Right lobe of liver (tissue), 4 donors: ENCODE results near the gene ARMC9.

ENCODE experiments used
- POLR2A ChIP-seq: fragments of 450-650 bp; IDR thresholded peaks from one replicate; pipeline ENCODE4 v1.6.1; 2017; ENCODE audit warnings: antibody characterized with exemption, mild to moderate bottlenecking
- TF ChIP-seq, protein P1 (sequence below), 4 donors: fragments of 200-600 bp in 3 of 4; fragments of 450-650 bp in 1 of 4; IDR thresholded peaks; one replicate each; pipeline versions ENCODE4 v1.5.1 to v1.8.0; 2016 to 2022; ENCODE audit warnings: antibody characterized with exemption in 4 of 4, mild to moderate bottlenecking in 2 of 4
- donor health status: DM: no; HTN: no; CAD: no.
- donor health status: DM: no; HTN: no; CAD: no.
- donor health status: DM: no; HTN: yes; CAD: no.

DNA sequence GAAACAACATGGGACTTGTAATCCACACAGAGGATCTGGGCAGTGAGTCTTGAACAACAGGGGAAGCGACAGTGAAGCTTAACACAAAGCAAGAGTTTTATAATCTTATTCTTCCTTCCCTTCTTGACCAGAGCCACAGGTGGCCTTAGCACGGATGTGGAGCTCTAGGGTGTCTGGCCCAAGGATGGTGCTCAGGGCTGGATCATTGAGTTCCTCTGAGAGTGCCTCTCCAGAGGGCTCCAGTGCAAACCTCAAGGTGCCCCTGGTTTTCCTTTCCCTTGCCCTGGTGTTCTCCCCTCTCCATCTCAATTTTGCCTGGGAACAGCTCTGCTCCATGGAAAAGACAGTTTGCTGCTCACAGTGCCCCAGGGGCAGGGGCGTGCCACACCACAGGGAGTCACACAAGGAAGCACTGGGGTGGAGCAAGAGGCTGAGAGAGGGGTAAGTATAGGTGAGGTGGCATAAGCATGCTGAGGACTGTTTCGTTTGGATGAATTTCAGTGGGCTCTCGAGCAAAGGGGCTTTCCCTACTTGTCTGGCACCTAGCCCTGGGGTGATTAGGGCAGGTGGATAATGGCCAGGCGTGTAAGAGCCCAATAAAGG lies 108.5 kb downstream of the ARMC9 start:
- no peak for TF ChIP-seq POLR2A
- TF ChIP-seq, protein P1, sequence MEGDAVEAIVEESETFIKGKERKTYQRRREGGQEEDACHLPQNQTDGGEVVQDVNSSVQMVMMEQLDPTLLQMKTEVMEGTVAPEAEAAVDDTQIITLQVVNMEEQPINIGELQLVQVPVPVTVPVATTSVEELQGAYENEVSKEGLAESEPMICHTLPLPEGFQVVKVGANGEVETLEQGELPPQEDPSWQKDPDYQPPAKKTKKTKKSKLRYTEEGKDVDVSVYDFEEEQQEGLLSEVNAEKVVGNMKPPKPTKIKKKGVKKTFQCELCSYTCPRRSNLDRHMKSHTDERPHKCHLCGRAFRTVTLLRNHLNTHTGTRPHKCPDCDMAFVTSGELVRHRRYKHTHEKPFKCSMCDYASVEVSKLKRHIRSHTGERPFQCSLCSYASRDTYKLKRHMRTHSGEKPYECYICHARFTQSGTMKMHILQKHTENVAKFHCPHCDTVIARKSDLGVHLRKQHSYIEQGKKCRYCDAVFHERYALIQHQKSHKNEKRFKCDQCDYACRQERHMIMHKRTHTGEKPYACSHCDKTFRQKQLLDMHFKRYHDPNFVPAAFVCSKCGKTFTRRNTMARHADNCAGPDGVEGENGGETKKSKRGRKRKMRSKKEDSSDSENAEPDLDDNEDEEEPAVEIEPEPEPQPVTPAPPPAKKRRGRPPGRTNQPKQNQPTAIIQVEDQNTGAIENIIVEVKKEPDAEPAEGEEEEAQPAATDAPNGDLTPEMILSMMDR (IDR thresholded peaks at IDR 0.05) = no peak
